C4-2B (cell line): ENCODE measurements around the gene EVA1B.

Source experiments
- H3K27ac ChIP-seq: fragments of 450-650 bp; 2 replicates; pipeline ENCODE4 v1.5.1; 2017
- ZFX ChIP-seq: fragments of 450-650 bp; IDR thresholded peaks from 2 replicates; pipeline ENCODE4 v1.6.1; 2017
- TF ChIP-seq, protein P1 (sequence below): fragments of 450-650 bp; conservative IDR thresholded peaks from 2 replicates; pipeline ENCODE4 v1.5.1; 2017; ENCODE audit warnings: mild to moderate bottlenecking

EVA1B gene

DNA sequence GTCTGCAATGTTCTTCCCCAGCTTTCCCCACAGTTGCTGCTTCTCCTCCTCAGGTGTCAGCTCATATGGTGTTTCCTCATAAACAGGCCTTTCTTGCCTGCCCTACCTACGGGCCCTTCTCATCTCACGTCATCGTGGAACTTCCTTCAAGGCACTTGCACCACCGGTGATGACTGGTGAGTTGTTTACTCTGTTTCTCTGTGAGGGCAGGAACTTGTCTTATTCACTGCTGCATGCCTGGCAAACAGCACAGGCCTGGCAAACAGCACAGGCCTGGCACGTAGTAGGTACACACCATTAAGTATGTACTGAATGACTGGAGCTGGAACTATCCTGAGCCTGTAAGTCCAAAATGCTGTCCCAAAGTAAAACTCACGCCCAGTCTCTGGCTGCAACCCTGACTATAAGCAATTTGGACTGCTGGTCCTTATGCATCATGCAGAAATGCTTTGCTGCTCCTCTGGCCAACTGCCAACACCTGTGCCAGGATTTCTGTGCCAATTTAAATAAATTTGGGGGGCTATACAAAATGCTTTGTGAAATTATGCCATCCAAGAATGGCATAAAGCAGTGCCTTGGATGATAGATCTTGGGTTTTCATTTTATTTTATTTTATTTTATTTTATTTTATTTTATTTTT, 36.6 kb upstream of the EVA1B start:
- peak overlapping the region; percentile 5; the same call in 1 of the 2 replicates for H3K27ac ChIP-seq
- TF ChIP-seq, protein P1, sequence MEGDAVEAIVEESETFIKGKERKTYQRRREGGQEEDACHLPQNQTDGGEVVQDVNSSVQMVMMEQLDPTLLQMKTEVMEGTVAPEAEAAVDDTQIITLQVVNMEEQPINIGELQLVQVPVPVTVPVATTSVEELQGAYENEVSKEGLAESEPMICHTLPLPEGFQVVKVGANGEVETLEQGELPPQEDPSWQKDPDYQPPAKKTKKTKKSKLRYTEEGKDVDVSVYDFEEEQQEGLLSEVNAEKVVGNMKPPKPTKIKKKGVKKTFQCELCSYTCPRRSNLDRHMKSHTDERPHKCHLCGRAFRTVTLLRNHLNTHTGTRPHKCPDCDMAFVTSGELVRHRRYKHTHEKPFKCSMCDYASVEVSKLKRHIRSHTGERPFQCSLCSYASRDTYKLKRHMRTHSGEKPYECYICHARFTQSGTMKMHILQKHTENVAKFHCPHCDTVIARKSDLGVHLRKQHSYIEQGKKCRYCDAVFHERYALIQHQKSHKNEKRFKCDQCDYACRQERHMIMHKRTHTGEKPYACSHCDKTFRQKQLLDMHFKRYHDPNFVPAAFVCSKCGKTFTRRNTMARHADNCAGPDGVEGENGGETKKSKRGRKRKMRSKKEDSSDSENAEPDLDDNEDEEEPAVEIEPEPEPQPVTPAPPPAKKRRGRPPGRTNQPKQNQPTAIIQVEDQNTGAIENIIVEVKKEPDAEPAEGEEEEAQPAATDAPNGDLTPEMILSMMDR = no peak
- TF ChIP-seq ZFX = no peak

DNA sequence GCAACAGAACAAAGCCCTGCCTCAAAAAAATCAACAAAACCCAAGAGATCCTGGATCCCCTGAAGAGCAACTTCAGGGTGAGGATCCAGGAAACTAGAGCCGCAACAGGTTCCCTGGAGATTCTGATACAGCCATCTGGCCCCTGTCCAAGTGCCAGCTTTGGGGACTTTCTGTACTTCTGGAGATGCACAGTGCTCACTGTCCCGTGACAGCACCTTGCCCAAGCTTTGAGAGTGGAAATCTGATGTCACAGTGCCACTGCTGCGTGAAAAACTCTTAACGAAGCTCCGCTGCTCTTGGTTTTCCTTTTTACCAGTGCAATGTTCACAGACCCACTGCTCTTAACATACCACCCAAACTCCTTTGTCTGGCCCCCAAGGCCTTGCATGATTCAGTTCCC, 35.9 kb upstream of the EVA1B start:
- peak overlapping the region; percentile 5; the same call in 1 of the 2 replicates for H3K27ac ChIP-seq
- TF ChIP-seq, protein P1 = no peak
- no peak for TF ChIP-seq ZFX

DNA sequence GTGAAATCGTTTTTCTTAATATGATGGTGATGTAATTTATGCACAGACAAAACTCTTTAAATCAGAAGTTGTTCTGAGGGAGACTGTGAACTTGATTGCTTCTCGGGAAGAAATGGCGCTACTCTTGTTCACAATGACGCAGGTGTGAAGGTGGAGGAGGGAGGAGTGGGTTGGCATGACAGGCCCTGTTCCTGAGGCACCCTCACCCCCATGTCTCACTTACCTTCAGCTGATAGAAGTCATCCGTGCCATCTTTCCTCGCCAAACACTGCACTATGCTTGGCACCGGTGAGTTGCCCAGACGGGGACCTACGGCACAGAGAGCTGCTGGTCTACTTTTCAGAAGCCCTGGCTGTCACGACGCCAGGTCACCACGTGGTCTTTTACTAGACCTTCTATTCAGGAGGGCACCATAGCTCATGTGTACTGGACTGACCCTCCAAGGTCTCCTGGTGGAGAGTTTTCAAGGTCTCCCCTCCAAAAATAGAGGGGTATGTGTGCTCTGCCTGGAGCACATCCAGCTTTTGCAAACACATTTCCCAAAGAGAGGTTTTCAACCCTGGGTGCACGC, 35.2 kb upstream of the EVA1B start:
- H3K27ac ChIP-seq = no peak overlapping the region
- no peak for TF ChIP-seq ZFX
- TF ChIP-seq, protein P1 = no peak

DNA sequence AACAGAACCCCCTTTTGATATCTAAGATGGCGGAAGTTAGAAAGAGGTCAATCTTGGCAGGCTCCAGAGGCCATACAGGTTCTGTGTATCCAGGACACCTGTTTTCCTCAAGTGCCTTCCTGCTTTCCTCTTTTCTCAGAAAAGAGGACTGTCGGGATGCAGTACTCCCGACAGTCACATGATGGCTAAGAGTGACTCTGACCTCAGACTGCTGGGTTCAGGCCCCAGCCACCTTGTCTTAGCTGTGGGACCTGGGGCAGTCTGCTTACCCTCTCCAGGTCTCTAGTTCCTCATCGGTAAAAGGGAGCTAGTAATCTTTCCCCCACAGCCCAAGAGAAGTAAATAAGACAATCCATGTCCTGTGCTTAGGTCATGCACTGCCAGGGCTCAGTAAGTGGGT, 32.4 kb upstream of the EVA1B start:
- H3K27ac ChIP-seq = no peak overlapping the region
- no peak for TF ChIP-seq ZFX

DNA sequence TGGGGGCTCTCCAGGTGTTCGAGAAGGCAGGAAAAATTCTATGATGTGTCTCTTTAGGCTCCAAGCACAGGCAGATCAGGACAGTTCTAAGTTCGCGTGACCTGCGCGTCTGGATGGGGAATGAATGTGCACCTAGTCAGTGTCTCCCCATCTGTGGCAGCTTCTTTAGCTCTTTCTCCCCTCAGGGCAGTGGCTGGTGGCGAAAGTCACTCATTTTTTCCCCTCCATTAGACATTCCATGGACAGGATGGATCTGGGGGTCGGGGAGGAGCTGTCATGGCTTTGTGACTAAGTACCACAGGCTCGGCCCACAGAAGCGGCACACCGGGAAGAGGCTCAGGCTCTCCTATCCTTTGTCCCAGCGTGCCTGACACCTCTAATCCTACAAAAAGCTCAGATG, 31.0 kb upstream of the EVA1B start:
- TF ChIP-seq ZFX = no peak
- TF ChIP-seq, protein P1 = no peak
- no peak overlapping the region for H3K27ac ChIP-seq

DNA sequence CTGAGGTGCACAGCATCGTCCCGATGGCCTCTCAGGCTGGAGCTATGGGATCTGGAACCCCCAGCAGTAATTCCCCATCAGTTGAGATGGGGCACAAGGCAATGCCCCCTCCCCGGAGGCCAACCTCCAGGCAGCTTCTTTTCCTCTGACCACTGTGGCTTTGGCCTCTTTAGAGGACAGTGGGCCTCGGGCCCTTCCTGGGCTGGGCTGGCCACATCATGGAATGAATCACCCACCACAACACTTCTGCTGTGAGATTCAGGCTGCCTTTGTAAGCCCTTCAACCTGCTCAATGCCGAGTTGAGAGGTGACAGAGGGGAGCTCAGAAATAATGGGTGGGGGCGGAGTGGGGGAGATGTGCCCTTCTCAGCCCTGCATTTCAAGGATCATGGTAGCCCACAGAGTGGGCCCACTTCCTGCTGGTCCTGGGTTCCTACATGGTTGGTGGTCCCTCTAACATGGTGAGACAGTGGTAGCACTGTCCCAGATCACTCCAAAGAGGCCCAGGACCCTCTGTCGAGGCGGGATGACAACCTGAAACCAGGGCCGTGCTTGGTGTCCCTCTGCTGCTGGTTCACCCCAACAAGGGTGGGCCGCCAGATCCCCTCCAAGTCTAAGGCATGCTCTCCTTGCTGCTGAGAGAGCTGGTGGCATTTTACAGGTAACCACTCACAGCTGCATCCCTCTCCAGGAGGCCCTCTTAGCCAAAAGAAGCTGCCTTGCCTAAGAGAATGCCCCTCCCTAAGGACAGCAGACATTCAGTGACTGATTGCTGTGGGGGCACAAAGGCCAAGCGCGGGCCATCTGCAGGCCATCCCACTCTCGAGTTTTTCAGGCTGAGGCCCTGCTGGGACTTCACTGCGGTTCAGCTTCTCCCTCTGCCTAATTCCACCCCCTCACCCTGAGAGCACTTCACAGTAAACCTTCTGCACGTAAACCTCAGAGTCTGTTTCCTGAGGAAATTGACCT, 29.7 kb upstream of the EVA1B start:
- TF ChIP-seq, protein P1 = no peak
- no peak for TF ChIP-seq ZFX
- H3K27ac ChIP-seq = no peak overlapping the region

DNA sequence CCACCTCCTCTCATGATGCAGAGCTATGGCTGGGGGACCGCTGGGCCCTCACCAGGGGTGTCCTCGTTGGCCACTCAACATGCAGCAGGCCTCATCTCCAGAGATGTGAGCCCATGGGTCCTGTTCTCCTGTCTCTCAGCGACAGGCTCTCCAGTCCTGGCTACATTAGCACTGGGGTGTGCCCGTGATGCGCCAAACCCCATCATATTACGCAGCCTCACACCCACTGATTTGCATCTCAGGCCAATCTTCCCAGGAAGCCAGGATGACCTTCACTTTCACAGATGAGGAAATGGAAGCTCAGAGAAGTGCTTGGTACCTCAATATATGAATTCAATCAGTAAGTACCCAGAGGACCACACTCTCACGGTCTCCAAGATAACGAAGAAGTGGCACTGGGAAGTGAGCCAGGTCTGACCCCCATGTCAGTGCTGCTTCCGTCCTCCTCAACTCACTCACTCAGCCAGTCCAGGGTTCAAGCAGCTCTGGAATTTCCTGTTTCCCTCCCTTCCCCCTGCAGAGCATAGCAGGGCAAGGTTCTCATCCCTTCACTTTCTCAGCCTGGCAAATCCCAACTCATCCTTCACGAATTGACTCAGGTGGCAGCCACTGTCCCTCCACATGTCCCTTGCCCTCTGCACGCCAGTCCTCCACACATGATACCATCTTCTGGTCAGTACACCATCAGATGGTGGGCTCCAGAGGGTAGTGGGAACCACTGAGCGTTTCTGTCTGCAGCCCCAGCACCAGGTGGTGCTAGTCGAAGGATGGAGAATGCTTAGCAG, 28.9 kb upstream of the EVA1B start:
- TF ChIP-seq, protein P1 = no peak
- TF ChIP-seq ZFX = no peak
- no peak overlapping the region for H3K27ac ChIP-seq
